HG03571 (cell line): ENCODE results near the gene STAB2.

Experiments
- ATAC-seq: cut with Tn5 transposase; IDR thresholded peaks from one replicate; pipeline ENCODE4 v1.9.1; 2021; ENCODE audit not compliant: unreplicated experiment

Gene STAB2, protein sequence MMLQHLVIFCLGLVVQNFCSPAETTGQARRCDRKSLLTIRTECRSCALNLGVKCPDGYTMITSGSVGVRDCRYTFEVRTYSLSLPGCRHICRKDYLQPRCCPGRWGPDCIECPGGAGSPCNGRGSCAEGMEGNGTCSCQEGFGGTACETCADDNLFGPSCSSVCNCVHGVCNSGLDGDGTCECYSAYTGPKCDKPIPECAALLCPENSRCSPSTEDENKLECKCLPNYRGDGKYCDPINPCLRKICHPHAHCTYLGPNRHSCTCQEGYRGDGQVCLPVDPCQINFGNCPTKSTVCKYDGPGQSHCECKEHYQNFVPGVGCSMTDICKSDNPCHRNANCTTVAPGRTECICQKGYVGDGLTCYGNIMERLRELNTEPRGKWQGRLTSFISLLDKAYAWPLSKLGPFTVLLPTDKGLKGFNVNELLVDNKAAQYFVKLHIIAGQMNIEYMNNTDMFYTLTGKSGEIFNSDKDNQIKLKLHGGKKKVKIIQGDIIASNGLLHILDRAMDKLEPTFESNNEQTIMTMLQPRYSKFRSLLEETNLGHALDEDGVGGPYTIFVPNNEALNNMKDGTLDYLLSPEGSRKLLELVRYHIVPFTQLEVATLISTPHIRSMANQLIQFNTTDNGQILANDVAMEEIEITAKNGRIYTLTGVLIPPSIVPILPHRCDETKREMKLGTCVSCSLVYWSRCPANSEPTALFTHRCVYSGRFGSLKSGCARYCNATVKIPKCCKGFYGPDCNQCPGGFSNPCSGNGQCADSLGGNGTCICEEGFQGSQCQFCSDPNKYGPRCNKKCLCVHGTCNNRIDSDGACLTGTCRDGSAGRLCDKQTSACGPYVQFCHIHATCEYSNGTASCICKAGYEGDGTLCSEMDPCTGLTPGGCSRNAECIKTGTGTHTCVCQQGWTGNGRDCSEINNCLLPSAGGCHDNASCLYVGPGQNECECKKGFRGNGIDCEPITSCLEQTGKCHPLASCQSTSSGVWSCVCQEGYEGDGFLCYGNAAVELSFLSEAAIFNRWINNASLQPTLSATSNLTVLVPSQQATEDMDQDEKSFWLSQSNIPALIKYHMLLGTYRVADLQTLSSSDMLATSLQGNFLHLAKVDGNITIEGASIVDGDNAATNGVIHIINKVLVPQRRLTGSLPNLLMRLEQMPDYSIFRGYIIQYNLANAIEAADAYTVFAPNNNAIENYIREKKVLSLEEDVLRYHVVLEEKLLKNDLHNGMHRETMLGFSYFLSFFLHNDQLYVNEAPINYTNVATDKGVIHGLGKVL (N-terminal part only)

GRCh38 chr12:103586791-103587370, at the start of gene STAB2:
TSS of gene STAB2 (plus strand) at chr12:103587273. CDS start at chr12:103587477, 204 bp downstream.
- ATAC-seq, result no peak

DNA sequence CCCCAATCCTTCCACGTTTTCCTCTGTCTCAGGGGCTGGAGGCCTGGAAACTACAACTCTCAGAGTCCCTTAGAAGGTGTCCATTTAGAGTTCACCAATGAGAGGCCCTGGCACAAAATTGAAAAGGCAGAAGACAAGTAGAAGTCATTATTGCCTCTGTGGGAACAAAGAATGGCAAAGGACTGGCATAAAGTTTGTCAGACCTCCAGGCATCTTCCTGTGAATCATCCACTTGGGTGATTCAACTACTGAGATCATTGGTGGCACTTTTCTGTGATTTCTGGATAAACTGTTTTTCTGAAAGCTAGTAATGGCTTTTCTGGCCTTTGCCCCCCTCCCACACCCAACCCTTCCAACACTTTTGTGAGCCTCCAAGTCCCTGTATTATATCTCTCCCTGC, 48.7 kb upstream of the STAB2 start:
- no peak for ATAC-seq

DNA sequence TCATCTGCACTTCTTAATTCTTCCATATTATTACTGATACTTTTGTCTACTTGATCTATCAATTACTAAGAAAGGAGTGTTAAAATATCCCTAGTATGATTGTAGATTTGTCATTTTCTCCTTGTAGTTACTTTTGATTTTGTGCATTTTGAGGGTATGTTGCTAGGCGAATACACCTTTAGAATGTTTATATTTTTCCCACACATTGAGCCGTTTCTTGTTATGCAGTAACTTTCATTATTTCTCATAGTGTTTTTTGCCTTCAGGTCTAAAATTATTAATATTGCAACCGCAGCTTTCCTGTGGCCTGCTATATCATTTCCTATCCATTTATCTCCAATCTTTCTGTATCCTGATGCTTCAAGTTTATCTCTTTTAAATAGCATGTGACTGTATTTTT, 46.8 kb upstream of the STAB2 start:
- ATAC-seq, result no peak

GRCh38 chr12:103542078-103542477, 45.0 kb upstream of the STAB2 start:
- no peak for ATAC-seq

GRCh38 chr12:103546959-103547358, 40.1 kb upstream of the STAB2 start:
- no peak for ATAC-seq

GRCh38 chr12:103547376-103547775, 39.7 kb upstream of the STAB2 start:
- no peak for ATAC-seq

- no peak for ATAC-seq
Observed at GRCh38 chr12:103547929-103548328, 39.1 kb upstream of the STAB2 start.

DNA sequence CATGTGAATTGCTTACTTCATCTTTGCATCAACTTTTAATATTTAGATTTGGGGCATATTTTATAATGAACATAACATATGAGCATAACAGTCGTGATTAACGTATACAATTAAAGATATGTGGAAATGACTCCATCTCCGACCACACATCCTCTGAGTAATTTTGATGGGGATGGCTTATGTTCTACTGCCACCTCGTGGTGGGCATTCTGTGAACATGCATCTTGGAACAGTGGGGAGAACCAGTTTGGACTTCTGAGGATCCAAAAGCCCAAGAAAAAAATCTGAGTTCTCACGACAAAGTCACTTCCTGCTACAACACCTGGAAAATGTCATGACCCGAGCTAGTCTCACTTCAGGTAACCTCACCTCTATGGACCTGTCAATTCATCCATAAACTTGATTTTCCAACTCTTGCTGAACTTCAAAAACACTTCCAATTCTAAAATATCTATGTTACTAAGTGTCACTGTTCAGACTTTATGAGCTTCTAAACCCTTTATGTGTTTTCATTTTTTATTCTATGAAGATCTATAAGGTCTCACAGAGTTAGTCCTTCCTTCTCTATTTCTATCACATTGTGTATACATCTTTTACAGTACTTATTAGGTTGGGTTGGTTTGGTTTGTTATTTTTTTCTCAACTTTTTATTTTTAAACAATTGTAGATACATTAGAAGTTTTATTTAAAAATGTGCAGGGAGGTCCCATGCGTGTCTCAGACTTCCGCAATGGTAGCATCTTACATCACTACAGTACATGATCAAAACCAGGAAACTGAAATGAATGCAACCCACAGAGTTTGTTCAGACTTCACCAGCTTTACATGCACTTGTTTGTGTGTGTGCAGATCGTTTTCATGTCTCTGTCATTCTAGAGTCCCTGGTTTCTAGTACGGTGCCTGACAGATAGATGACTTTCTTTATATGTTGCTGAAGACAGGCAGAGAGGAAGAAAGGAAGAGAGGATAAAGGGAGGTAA, 38.2 kb upstream of the STAB2 start:
- peak; percentile 75 for ATAC-seq

- no peak for ATAC-seq
Observed at GRCh38 chr12:103556890-103557627, 30.0 kb upstream of the STAB2 start.

DNA sequence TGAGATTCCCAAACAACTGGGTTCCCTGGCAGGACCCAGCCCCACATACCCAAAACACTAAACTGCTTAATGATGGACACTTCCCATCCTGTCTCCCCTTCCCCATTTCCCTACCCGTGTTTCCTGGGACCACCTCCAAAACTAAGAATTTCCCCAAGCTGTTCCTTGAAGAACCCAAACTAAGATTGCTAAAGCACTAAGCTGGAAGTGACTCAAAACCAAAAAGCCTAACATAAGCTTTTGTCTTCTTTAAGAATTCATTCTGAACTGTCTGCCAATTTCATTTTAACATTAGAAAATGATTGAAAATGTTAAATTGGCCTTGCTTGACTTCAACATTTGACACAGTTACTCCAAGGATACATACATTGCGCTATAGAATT, 29.5 kb upstream of the STAB2 start:
- ATAC-seq, result no peak

- ATAC-seq, result no peak
Observed at GRCh38 chr12:103558879-103559278, 28.2 kb upstream of the STAB2 start.

DNA sequence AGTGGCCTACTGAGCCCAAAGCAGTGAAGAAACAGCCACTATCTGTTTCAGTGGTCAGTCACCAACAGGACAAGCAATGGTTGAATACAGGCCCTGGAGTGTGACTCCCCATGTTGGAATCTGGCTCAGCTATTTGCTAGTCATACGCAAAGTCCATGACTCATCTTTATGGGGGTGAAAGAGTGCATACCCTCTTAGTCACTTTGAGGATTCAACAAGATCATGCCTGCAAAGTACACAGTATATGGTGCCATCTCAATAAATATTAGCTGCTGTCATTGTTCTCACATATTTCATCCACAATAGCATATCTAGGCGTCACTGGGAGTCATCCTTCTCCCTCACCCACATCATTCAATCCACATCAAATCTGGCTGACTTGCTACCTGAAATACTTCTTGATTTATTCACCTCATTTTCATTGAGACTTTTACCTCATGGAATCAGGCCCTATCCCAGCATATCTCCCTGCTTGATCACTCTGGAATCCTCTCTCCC, 26.4 kb upstream of the STAB2 start:
- no peak for ATAC-seq

DNA sequence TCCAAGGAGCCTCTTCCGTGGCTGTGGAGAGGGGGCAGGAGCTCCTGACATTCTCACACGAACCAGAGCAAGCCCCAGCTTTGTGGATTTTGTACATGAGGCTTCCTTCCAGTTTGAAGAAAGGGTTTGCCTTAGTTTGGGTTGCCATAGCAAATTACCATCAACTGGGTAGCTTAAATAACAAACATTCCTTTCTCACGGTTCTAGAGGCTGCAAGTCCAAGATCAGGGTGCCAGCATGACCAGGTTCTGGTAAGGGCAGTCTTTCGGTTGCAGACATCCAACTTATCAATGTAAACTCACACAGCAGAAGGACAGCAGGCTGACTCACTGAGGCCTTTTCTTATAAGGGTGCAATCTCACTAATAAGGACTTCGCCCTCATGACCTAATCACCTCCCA, 25.9 kb upstream of the STAB2 start:
- ATAC-seq, result no peak

DNA sequence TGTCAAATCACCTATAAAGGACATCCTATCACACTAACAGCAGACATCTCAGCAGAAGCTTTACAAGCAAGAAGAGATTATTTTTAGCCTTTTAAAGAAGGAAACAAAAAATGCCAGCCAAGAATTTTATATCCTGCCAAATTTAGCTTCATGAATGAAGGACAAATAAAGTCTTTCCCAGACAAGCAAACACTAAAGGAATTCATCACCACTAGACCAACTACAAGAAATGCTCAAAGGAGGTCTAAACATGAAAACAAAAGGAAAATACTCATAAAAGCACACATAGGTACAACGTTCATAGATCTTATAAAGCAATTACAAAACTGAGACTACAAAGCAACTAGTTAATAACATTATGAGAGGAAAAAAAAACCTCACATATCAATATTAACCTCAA, 20.7 kb upstream of the STAB2 start:
- ATAC-seq, result no peak

- no peak for ATAC-seq
Observed at GRCh38 chr12:103569278-103569677, 17.8 kb upstream of the STAB2 start.

DNA sequence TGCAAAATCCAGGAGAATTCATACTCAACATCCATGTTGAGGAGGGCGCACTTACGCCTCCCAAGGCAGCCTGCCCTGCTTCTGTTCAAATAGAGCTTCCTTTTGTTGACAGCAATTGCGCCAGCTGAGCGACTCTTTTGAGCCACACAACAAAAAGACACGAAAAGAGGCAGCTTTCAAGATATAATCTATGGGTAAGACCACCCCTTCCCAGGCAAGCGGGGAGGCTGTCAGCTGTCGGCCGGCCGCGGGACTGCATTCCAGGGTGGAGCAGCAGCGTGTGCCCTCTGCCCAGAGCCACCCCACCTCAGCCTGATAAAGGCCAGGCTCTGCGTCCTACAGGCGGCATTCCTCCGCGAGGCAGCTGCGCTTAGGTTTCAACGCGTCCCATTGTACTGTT, 15.8 kb upstream of the STAB2 start:
- no peak for ATAC-seq

DNA sequence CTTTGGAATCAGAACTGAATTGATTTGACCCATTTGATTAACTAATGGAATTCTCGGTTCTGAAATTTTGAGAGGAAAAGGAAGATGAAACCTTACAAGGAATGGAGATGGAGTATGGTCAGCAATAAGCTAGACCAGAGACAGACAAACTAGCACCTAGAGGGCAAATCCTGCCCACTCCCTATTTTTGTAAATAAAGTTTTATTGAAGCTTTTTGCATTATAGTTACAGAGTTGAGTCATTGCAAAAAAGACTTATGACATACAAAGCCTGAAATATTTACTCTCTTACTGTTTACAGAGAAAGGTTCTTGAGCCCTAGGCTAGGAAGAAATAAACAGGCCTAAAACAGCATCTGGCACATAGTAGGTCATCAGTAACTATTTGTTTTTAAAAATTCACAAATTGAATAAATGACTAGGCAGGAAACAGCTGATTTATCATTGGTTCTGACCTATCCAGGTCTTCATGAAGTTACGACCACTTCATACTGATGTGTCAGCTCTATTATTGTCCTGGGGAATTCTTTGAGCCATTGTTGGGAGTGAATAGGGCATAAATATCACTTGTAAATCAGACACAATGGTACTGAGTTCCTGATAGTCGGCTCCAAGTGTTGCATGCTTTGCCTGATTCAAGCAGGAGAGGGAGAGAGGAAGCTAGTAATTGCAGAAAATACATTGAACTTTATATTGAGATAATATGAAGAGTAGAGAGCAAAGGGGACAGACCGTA, 14.6 kb upstream of the STAB2 start:
- ATAC-seq, result no peak

DNA sequence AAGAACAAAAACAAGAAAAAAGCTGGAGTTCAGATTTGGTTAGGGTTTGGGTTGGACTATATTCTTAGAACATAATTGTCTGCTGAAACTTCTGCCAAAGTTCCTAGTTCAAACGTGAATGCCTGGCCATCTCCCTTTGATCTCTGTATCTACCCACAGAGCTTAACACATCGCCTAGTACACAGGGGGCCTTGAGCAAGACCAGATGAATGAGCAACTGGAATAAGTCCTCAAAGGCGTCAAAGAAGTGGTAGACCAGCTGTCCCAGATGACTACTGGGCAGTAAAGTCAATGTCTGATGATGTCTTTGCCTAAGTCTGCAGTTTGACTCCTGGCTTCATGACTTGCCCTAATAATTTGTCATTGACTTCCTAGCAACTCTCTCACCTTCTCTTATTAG, 13.9 kb upstream of the STAB2 start:
- ATAC-seq, result no peak
